Adipocyte (in vitro differentiated cells): Measurements from ENCODE around the gene QDPR.

Experiments used
- DNase-seq: peaks from one replicate; pipeline ENCODE4 v3.0.0-alpha.2; 2015; ENCODE audit warnings: low read depth
- H3K27me3 ChIP-seq: replicated peaks from 2 replicates; pipeline ENCODE4 v1.7.0; 2013; ENCODE audit warnings: mild to moderate bottlenecking, low read length, moderate library complexity; ENCODE audit not compliant: control insufficient read depth, insufficient read depth
- H3K36me3 ChIP-seq: 2 replicates; pipeline ENCODE4 v1.7.0; 2013; ENCODE audit warnings: low read length, mild to moderate bottlenecking, moderate library complexity; ENCODE audit not compliant: control insufficient read depth, insufficient read depth, severe bottlenecking
- H3K4me1 ChIP-seq: 2 replicates; pipeline ENCODE4 v1.7.0; 2013; ENCODE audit warnings: mild to moderate bottlenecking, low read length, moderate library complexity; ENCODE audit not compliant: control insufficient read depth, insufficient read depth
- H3K4me3 ChIP-seq: 2 replicates; pipeline ENCODE4 v1.7.0; 2013; ENCODE audit warnings: mild to moderate bottlenecking, low read length, moderate library complexity
- H3K9ac ChIP-seq: 2 replicates; pipeline ENCODE4 v1.7.0; 2013; ENCODE audit warnings: mild to moderate bottlenecking, low read length, moderate library complexity
- H3K9me3 ChIP-seq: 2 replicates; pipeline ENCODE4 v1.7.0; 2013; ENCODE audit warnings: mild to moderate bottlenecking, low read length, moderate library complexity; ENCODE audit not compliant: control insufficient read depth

Gene QDPR

DNA sequence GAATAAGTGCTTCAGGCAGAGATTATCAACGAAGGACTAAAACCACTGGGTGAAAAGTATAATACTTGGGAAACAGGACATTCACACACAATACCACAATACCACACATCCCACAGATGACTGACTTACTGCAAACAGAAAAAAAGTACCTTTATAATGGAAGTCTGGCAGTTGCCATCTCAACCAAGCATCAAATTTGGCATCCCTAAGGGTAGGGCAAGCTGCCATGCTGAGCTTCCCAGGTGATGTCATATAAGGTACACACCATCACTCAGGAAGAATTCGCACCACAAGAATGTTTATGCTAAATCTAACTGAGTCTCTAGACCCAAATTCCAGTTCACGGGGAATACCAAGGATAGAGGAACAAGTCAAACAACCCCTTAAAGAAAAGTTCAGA is 9.1 kb downstream of the QDPR start:
- Histone ChIP-seq H3K4me1 (peaks cover 12% of the 10 kb centered on the region), H3K36me3 (peaks cover 78% of the 10 kb centered on the region), H3K9me3 (no peaks in the 10 kb centered on the region), H3K9ac (no peak overlapping the region), H3K4me3 (no peak overlapping the region), H3K27me3 (no peaks in the 10 kb centered on the region)
- no peak for DNase-seq

DNA sequence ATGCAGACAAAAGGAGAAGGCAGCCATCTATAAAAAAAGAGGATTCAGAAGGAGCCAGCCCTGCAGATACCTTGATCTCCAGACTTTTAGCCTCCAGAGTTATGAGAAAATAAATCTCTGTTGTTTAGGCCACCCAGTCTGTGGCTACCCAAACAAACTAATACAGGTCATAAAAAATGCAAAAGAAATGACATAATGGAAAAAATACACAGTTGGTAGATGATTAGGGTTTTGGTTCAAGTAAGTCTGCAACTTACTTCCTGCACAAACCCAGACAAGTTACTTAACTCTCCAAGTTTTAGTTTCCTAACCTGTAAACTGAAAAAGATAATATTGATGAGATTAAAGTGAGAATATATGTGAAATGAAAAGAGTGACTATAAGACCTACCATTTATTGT is 11.3 kb downstream of the QDPR start:
- H3K27me3 ChIP-seq: no peaks in the 10 kb centered on the region
- no peaks in the 10 kb centered on the region for H3K9me3 ChIP-seq
- H3K4me3 ChIP-seq: no peak overlapping the region
- peaks cover 29% of the 10 kb centered on the region for H3K4me1 ChIP-seq
- H3K9ac ChIP-seq: no peak overlapping the region
- peaks cover 68% of the 10 kb centered on the region for H3K36me3 ChIP-seq
- DNase-seq: no peak

DNA sequence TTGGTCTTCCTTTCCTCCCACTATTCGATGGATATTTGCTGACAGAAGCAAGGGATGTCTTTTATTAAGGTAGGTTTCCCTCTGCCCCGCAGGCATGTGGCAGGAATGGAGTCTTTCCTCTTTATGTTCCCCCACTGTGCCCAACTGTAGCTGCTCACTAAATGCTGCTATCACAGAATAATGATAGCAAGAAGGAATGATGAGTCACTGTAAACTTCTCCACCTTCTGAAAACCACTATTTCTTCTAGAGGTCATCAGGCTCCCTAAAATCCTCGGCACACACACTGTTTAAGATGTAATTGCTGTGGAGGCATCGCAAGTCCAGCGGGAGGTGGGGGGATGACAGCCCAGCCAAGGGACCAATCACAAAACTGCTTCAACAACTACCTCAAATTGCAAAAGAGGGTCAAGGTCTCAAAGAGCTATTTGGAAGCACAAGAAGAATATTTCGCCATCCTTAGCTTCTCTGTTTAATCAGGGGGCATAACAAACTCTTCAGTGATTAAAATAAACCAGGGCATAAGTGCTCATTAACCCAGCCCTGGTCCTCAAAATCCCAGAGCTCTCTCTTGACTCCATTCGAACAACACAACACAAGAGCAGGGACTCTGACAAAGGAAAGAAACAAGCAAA is 13.9 kb downstream of the QDPR start:
- Histone ChIP-seq H3K9me3 (no peaks in the 10 kb centered on the region), H3K27me3 (no peaks in the 10 kb centered on the region), H3K9ac (peak overlapping the region; percentile 12), H3K4me1 (peaks cover 43% of the 10 kb centered on the region), H3K4me3 (no peak overlapping the region), H3K36me3 (peaks cover 64% of the 10 kb centered on the region)
- no peak for DNase-seq

DNA sequence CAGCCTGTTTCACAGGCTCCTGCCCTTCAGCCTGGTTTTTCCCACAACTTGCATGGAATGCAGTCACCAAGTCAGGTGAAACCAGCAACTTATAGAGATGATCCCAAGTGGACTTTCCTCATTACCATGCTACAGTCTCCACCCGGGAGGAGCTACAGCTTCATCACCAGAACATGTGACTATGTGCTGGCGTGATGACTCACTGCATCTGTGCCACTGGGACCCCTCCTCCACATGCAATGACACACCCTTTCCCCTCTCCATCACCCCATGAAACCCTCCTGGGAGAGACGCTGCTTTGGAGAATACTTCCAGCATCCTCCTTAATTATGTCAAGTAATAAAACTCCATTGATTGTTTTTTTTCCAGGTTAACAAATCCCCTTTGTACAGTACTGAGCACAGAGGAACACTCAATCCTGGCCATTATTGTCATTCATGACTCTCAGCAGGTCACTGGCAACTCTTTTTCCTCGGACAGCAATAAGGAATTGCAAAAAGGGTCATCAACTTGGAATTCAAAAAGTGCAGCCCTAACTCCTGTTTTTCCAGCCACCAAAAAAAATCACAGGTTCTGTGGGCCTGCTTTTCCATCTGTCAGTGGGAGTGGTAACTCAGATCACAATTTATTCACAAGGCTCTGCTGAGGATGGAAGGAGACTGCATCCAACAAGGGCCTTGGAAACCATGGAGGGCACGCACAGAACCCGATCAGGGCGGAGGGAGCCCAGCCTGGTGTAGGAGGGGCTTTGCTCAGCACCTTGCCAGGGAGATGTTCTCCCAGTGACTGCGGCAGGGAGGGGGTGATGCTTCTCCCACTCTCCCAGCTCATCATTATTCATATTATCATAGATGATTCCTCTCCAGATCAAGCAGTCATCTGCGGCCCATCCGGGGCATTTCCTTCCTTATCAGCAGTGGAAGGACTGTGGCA is 17.4 kb downstream of the QDPR start:
- H3K36me3 ChIP-seq: peaks cover 60% of the 10 kb centered on the region
- no peak overlapping the region for H3K4me3 ChIP-seq
- no peak overlapping the region for H3K9ac ChIP-seq
- DNase-seq: peak; percentile 42
- H3K4me1 ChIP-seq: peaks cover 50% of the 10 kb centered on the region
- H3K27me3 ChIP-seq: no peaks in the 10 kb centered on the region
- no peaks in the 10 kb centered on the region for H3K9me3 ChIP-seq

DNA sequence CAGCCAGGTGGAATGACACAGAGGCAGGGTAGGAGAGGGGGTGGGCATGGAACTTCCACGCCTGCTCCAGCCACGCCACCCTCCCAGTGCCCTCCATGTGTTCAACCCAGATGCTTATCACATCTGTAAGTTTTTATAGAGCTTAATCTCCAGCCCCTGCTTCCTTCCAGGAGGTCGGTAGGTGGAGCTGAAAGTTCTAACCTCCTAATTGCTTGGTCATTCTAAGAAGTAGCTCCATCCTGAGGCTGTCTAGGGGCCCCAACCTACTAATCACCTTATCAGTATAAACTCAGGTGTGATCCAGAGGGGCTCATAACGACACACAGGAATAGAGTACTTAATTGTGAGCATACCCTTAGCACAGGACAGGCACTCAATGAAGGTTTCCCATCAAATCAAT is 18.3 kb downstream of the QDPR start:
- no peak overlapping the region for H3K9ac ChIP-seq
- peaks cover 47% of the 10 kb centered on the region for H3K4me1 ChIP-seq
- H3K9me3 ChIP-seq: no peaks in the 10 kb centered on the region
- no peak overlapping the region for H3K4me3 ChIP-seq
- no peaks in the 10 kb centered on the region for H3K27me3 ChIP-seq
- peaks cover 60% of the 10 kb centered on the region for H3K36me3 ChIP-seq
- no peak for DNase-seq

DNA sequence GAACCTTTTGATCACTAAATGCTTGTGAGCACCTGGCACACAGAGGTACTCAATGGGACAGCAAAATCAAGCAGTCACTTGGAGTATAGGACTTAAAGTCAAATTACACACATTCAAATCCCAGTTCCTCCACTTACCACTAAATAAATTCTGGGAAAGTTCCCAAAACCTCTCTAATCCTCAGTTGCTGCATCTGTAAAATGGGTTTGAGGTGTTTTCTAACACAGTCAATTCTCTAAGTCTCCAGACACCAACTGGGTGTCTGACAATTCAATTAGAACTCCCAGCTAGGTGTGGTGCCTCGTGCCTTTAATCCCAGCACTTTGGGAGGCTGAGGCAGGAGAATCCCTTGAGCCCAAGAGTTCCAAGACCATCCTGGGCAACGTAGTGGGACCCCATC is 19.0 kb downstream of the QDPR start:
- Histone ChIP-seq H3K9ac (no peak overlapping the region), H3K9me3 (no peaks in the 10 kb centered on the region), H3K4me1 (peaks cover 39% of the 10 kb centered on the region), H3K36me3 (peaks cover 65% of the 10 kb centered on the region), H3K4me3 (no peak overlapping the region), H3K27me3 (no peaks in the 10 kb centered on the region)
- DNase-seq: no peak

DNA sequence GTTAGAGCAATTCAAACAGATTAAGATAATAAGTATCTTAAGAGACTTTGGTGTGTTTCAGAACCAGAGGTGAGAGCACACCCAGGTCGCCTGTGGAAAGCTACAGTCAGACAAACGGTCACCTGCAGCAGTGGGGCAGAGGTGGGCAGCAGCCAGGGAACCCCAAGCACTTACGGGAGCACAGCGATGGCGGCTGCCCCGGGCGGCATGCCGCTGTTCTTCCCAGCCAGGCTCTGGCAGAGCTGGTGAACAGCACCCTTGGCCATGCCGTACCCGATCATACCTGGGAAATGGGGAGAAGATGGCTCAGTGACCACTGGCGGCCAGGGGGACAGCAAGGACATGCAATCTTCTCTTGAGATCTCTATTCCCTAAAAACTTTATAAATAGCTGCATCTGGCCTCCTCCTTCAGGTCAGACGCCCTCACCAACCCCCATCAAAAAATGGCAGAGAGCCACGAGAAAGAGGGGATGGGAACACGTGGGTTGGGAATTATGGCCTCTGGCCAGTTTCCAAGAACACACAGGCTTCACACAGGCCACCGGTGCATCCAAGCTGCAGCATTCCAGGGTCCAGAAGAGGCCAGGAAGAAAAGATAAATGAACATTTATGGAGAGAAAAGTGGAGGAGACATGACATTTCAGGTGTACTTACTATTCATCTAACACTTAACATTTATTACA is 19.7 kb downstream of the QDPR start:
- Histone ChIP-seq H3K9ac (no peak overlapping the region), H3K27me3 (no peaks in the 10 kb centered on the region), H3K4me1 (peaks cover 34% of the 10 kb centered on the region), H3K36me3 (peaks cover 64% of the 10 kb centered on the region), H3K9me3 (no peaks in the 10 kb centered on the region), H3K4me3 (no peak overlapping the region)
- DNase-seq: no peak

DNA sequence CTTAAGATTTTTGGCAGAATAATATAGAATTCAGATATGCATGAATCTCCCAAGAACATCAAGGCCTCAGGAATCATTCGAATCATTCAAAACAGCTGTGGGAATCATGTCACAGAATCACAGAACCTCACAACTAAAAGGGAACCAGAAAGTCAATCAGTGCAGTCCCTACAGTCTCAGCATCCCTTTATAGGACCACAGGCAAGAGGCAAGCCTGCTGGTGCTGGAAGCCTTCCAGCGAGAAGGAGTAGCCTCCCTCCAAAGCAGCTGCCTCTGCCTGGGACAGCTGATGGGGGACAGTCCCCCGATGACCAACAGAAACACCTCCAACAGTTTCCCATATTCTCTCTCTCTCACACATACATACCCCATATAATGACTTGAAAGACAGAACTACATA is 20.7 kb downstream of the QDPR start:
- H3K9ac ChIP-seq: no peak overlapping the region
- H3K36me3 ChIP-seq: peaks cover 74% of the 10 kb centered on the region
- H3K9me3 ChIP-seq: no peaks in the 10 kb centered on the region
- H3K27me3 ChIP-seq: no peaks in the 10 kb centered on the region
- peaks cover 25% of the 10 kb centered on the region for H3K4me1 ChIP-seq
- H3K4me3 ChIP-seq: no peak overlapping the region
- no peak for DNase-seq

DNA sequence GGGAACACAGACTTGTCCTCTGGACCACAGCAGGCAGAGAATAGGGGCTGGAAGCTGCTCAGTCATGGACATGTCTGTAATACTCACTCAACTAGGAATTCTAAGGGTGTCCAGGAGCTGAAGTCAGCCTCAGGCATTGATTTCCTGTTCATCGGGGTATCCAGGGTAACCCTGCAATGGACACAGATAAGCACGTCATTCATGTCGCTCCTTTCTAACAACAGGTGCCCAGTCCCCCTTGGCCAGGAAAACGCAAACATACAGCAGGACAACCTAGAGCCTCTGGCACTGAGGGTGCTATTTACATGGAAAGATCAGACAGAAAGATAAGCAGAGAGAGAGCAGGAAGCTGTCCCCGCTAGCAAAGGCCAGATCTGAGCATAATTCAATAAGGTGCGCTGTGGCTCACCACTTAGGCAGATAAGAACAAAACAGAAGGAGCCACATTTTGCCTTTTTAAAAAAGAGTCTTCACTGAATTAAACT is 21.3 kb downstream of the QDPR start:
- Histone ChIP-seq H3K27me3 (no peaks in the 10 kb centered on the region), H3K36me3 (peaks cover 76% of the 10 kb centered on the region), H3K4me1 (peaks cover 22% of the 10 kb centered on the region), H3K4me3 (no peak overlapping the region), H3K9me3 (no peaks in the 10 kb centered on the region), H3K9ac (no peak overlapping the region)
- no peak for DNase-seq

DNA sequence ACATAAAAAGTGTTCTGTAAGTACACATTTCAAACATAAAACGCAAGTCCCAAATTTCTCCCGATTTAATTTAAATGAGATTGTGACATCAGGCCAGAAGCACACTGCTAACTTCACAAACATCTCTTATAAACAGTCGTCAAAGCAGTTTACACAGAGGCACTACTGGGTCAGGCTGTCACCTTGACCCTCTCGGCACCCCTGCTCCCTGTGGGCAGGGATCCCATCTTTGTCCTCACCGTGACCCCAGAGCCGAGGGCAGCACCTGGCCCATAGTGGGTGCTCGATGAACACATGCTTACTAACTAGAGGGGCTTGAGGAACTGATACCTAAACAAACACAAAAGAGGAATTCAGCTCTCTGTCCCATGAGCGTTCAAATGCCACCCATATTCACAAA is 22.2 kb downstream of the QDPR start:
- no peak overlapping the region for H3K9ac ChIP-seq
- no peak overlapping the region for H3K4me3 ChIP-seq
- DNase-seq: no peak
- H3K36me3 ChIP-seq: peaks cover 72% of the 10 kb centered on the region
- H3K9me3 ChIP-seq: no peaks in the 10 kb centered on the region
- no peaks in the 10 kb centered on the region for H3K27me3 ChIP-seq
- peaks cover 19% of the 10 kb centered on the region for H3K4me1 ChIP-seq

DNA sequence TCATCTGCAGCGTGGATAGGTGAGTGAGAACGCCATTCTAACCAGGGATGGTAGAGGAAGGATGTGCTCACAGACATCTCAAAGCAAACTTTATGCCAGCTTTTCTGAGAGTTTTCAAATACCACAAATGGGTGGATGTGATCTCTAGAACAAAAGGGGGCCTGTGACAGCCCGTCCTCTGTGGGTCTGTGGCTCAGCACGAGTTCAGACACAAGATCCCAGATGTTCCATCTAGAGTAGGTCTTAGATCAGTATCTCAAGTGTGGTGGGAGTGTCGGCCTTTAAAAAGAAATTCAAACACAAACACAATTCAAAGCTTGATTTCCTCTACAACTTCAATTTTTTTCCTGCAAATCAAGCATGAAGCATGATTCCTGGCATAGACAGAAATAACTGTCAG is 22.8 kb downstream of the QDPR start:
- H3K27me3 ChIP-seq: no peaks in the 10 kb centered on the region
- DNase-seq: no peak
- H3K9me3 ChIP-seq: no peaks in the 10 kb centered on the region
- no peak overlapping the region for H3K4me3 ChIP-seq
- peaks cover 73% of the 10 kb centered on the region for H3K36me3 ChIP-seq
- no peak overlapping the region for H3K9ac ChIP-seq
- H3K4me1 ChIP-seq: peaks cover 13% of the 10 kb centered on the region
